Fibroblast of lung (primary cell): ENCODE measurements around the gene TMEM89.

Source experiments
- EZH2 ChIP-seq: IDR thresholded peaks from 2 replicates; pipeline ENCODE4 v1.5.1; 2012; ENCODE audit warnings: low read length, control low read depth, mild to moderate bottlenecking; ENCODE audit errors: missing control alignments
- TF ChIP-seq, protein P1 (sequence below), 2 donors: IDR thresholded peaks in 1 of 2; conservative IDR thresholded peaks in 1 of 2; 1 replicate in 1 of 2; 2 replicates in 1 of 2; pipeline ENCODE4 v1.5.1; 2011 to 2012; ENCODE audit warnings: low read length in 2 of 2, control low read depth in 1 of 2, inconsistent platforms in 1 of 2, low read depth in 1 of 2, mild to moderate bottlenecking in 1 of 2

DNA sequence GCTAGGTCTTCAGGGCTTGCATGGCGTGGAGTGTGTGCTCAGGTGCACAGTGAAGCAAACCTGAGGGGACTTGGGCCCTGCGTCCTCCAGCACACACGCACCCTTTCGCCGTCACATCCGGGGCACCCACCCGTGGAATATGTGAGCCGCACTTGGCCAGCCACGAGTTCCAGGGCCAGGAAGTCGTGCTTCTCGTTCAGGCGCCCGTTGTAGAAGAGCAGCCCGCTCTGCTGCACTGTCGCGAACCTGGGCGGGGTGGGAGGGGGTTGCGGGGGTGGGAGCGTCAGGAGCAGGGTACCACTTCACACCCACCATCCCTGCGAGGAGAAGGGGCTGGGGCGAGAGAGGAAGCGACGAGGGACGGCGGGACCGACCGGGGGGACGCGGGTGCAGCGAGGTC, 34.0 kb upstream of the TMEM89 start:
- TF ChIP-seq, protein P1, sequence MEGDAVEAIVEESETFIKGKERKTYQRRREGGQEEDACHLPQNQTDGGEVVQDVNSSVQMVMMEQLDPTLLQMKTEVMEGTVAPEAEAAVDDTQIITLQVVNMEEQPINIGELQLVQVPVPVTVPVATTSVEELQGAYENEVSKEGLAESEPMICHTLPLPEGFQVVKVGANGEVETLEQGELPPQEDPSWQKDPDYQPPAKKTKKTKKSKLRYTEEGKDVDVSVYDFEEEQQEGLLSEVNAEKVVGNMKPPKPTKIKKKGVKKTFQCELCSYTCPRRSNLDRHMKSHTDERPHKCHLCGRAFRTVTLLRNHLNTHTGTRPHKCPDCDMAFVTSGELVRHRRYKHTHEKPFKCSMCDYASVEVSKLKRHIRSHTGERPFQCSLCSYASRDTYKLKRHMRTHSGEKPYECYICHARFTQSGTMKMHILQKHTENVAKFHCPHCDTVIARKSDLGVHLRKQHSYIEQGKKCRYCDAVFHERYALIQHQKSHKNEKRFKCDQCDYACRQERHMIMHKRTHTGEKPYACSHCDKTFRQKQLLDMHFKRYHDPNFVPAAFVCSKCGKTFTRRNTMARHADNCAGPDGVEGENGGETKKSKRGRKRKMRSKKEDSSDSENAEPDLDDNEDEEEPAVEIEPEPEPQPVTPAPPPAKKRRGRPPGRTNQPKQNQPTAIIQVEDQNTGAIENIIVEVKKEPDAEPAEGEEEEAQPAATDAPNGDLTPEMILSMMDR (conservative IDR thresholded peaks at IDR 0.05 in 1 of 2, IDR thresholded peaks at IDR 0.05 in 1 of 2; ENCODE audit: low read depth in 1 of 2, low read length in 2 of 2), result no peak
- TF ChIP-seq EZH2, result no peak
